Endometrium (tissue), 2 donors: Measurements from ENCODE around the gene PLEKHG4B.
"Not testable (repeated sequence)": the region's sequence is repeated elsewhere in the genome, so short reads cannot be mapped to it uniquely, and the experiment has no call there.

Experiments used
- FAIRE-seq: peaks from 2 replicates; lab custom pipeline; 2012; peaks lifted over from hg19 to GRCh38; lab: Jason Lieb, UNC
- donor health status: control.
- donor health status: control.

Gene PLEKHG4B

DNA sequence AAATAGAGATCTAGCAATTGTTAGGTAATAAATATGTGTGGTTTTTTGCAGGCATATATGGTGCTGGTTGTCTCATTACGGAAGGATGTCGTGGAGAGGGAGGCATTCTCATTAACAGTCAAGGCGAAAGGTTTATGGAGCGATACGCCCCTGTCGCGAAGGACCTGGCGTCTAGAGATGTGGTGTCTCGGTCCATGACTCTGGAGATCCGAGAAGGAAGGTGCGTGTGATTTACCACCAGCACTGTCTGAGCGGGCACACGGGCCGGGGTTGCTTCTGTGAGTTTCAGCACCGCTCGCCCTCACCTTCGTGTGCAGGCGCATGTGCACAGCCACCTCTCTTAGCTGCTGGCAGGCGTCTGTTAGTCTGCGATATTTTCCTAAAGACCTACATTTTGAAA is 141.5 kb downstream of the PLEKHG4B start:
- FAIRE-seq = not testable (repeated sequence)

DNA sequence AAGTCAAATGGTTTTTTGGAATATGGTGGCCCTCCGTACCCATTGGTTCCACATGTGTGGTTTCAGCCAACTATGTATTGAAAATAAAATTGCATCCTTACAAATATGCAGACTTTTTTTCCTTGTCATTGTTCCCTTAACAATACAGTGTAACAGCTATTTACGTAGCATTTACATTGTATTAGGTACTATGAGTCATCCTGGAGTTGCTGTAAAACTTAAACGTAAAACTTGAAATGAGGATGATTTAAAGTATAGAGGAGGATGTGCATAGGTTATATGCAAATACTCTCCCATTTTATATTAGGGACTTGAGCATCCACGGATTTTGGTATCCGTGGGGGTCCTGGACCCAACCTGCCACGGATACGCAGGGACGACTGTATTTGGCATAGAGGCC is 142.5 kb downstream of the PLEKHG4B start:
- no peak for FAIRE-seq

GRCh38 chr5:235527-235926 is 143.6 kb downstream of the PLEKHG4B start:
- not testable (repeated sequence) for FAIRE-seq

- FAIRE-seq = not testable (repeated sequence)
Measured at GRCh38 chr5:237931-238330, 146.0 kb downstream of the PLEKHG4B start.
